Activated T-helper 2 cell treated with anti-CD3 and anti-CD28 coated beads, Interferon-gamma antibody, Interleukin-2, Interleukin-4, amounts not matched to agents 10 μg/mL and 5 μg/mL and 100 μg/mL, durations not matched to agents 14 hours and 24 hours and 36 hours (primary cell): ENCODE results near the gene PLBD2. TPM values are rescaled to one million over a fixed set of nuclear protein-coding genes. Genes with fewer than 3 reads are reported as not detected.

ENCODE experiments used
- DNase-seq: peaks from one replicate; pipeline ENCODE4 v3.0.0; 2021; ENCODE audit warnings: low spot score
- H3K27ac Mint-ChIP-seq: one replicate; pipeline ENCODE4 v1.8.0; 2021; ENCODE audit warnings: mixed read lengths
- H3K27me3 Mint-ChIP-seq: one replicate; pipeline ENCODE4 v1.8.0; 2021; ENCODE audit warnings: low read depth, mixed read lengths
- H3K36me3 Mint-ChIP-seq: one replicate; pipeline ENCODE4 v1.8.0; 2021; ENCODE audit warnings: low read depth, mixed read lengths
- H3K4me1 Mint-ChIP-seq: one replicate; pipeline ENCODE4 v1.8.0; 2021; ENCODE audit warnings: low read depth, mixed read lengths
- H3K4me3 Mint-ChIP-seq: one replicate; pipeline ENCODE4 v1.8.0; 2021; ENCODE audit warnings: low read depth, mild to moderate bottlenecking, moderate library complexity, mixed read lengths
- H3K9me3 Mint-ChIP-seq: one replicate; pipeline ENCODE4 v1.8.0; 2021; ENCODE audit warnings: mixed read lengths
- intact Hi-C: fragments of 100-400 bp; cut with micrococcal nuclease; formaldehyde crosslinking; loops from one replicate; pipeline ENCODE4 v1.15.1; 2023
- total RNA-seq: library from RNA; stranded (reverse); gene quantifications from 2 replicates; pipeline ENCODE4 v1.2.3, GENCODE V29; 2022

PLBD2 gene
- total RNA-seq, 1 donor from 2014 or later = 18.6 TPM

DNA sequence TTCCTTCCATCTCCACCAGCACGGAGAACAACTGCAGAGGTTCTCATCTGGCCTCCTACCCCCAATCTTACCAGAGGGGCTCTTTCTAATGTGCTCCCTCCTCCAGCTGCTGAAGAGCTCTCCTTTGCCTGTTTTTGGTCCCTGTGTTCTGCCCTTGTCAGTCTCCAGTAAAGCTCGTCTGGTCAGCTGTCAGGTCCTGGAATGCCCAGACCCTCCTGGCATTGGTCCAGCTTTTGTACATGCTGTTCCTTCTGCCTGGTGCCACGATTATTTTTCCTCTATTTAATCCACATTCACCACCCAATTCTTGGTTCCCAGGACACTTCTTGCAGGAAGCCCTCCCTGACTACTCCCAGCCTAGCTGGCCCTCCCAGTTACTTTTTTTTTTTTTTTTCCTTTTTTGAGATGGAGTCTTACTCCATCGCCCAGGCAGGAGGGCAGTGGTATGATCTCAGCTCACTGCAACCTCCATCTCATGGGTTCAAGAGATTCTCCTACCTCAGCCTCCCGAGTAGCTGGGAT lies 30.0 kb upstream of the PLBD2 start:
- intact Hi-C loops = no loop called here
- Mint-ChIP-seq H3K27me3 (no peaks in the 10 kb centered on the region), H3K4me3 (no peak overlapping the region), H3K27ac (no peak overlapping the region), H3K4me1 (peaks cover 14% of the 10 kb centered on the region), H3K36me3 (peaks cover 44% of the 10 kb centered on the region), H3K9me3 (no peaks in the 10 kb centered on the region)
- DNase-seq = no peak

GRCh38 chr12:113329022-113329790 lies 29.2 kb upstream of the PLBD2 start:
- Mint-ChIP-seq H3K9me3 (no peaks in the 10 kb centered on the region), H3K36me3 (peaks cover 41% of the 10 kb centered on the region), H3K4me1 (peaks cover 16% of the 10 kb centered on the region), H3K27me3 (no peaks in the 10 kb centered on the region), H3K4me3 (no peak overlapping the region), H3K27ac (no peak overlapping the region)
- DNase-seq = no peak
- intact Hi-C loops = no loop called here

DNA sequence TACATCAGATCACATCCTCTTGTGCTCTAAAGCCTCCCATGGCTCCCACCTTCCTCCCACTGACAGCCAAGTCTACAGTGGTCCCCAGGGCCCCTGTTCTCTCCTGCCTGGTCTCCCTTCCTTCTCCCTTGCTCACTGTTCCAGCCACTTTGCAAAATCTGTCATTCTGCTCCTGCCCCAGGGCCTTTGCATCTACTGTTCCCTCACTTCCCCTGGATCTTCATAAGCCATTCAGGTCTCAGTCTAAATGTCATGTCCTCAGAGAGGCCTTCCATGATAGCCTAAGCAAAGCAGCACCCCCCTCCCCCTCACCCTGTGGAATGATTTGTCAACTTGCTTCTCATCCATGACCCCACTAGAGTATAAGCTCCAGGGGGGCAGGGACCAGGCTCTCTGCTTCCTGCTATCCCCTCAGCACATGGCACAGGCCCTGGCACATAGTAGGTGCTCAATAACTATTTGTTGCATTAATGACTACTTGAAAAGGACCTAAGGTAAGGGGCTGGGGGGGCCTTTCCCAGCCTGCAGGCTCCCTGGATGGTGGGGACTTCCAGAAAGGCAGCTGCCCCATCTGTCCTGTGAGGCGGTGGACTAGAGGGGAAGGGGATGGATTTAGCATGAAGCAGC lies 28.5 kb upstream of the PLBD2 start:
- DNase-seq = no peak
- peaks cover 19% of the 10 kb centered on the region for H3K4me1 Mint-ChIP-seq
- no peak overlapping the region for H3K27ac Mint-ChIP-seq
- no peaks in the 10 kb centered on the region for H3K27me3 Mint-ChIP-seq
- H3K36me3 Mint-ChIP-seq = peaks cover 41% of the 10 kb centered on the region
- no peak overlapping the region for H3K4me3 Mint-ChIP-seq
- intact Hi-C loops = loop anchor here (10.0 kb wide), 1 partner anchor 635 kb away; the partner anchor contains the start of gene RBM19
- H3K9me3 Mint-ChIP-seq = no peaks in the 10 kb centered on the region

- intact Hi-C loops = loop anchor here (10.0 kb wide), 1 partner anchor 634 kb away; the partner anchor contains the start of gene RBM19
Observed at GRCh38 chr12:113330505-113330904, 27.9 kb upstream of the PLBD2 start.

GRCh38 chr12:113332688-113333417 lies 25.5 kb upstream of the PLBD2 start:
- Mint-ChIP-seq H3K9me3 (no peaks in the 10 kb centered on the region), H3K27ac (no peak overlapping the region), H3K27me3 (peaks cover 2% of the 10 kb centered on the region), H3K4me3 (peak overlapping the region; percentile 8), H3K4me1 (peaks cover 21% of the 10 kb centered on the region), H3K36me3 (peaks cover 36% of the 10 kb centered on the region)
- DNase-seq = no peak
- intact Hi-C loops = loop anchor here (10.0 kb wide), 1 partner anchor 632 kb away; the partner anchor contains the start of gene RBM19

More at GRCh38 chr12:113330505-113330904, 27.9 kb upstream of the PLBD2 start:
- Mint-ChIP-seq H3K4me3 (no peak overlapping the region), H3K36me3 (peaks cover 41% of the 10 kb centered on the region), H3K27me3 (no peaks in the 10 kb centered on the region), H3K4me1 (peaks cover 21% of the 10 kb centered on the region), H3K9me3 (no peaks in the 10 kb centered on the region), H3K27ac (no peak overlapping the region)
- no peak for DNase-seq

DNA sequence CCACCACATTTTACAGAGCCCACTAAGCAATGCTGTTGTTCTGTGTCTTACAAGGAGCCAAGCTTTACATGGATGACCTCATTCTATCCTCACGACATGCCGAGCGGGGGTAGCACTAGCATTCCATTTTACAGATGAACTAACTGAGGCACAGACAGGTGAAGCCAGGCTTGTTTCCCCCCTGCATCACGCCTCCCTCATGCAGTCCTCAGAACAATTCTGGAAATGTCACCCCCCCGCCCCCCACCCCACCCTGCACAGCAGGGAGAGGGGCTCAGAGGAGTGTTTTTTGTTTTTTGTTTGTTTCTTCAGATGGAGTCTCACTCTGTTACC lies 25.0 kb upstream of the PLBD2 start:
- H3K27me3 Mint-ChIP-seq = peaks cover 2% of the 10 kb centered on the region
- intact Hi-C loops = loop anchor here (10.0 kb wide), 1 partner anchor 631 kb away; the partner anchor contains the start of gene RBM19
- DNase-seq = no peak
- H3K4me1 Mint-ChIP-seq = peaks cover 19% of the 10 kb centered on the region
- H3K9me3 Mint-ChIP-seq = no peaks in the 10 kb centered on the region
- peak overlapping the region; percentile 88 for H3K4me3 Mint-ChIP-seq
- peaks cover 34% of the 10 kb centered on the region for H3K36me3 Mint-ChIP-seq
- no peak overlapping the region for H3K27ac Mint-ChIP-seq

- peaks cover 18% of the 10 kb centered on the region for H3K4me1 Mint-ChIP-seq
- no peak for DNase-seq
- H3K9me3 Mint-ChIP-seq = no peaks in the 10 kb centered on the region
- peaks cover 2% of the 10 kb centered on the region for H3K27me3 Mint-ChIP-seq
- intact Hi-C loops = loop anchor here (2.0 to 10.0 kb wide), 2 partner anchors 113 to 631 kb away; partner anchors contain the start of genes RBM19 and TPCN1
- H3K36me3 Mint-ChIP-seq = peaks cover 28% of the 10 kb centered on the region
- H3K27ac Mint-ChIP-seq = peak overlapping the region; percentile 4
- peak overlapping the region; percentile 88 for H3K4me3 Mint-ChIP-seq
Observed at GRCh38 chr12:113333877-113334785, 24.3 kb upstream of the PLBD2 start.

DNA sequence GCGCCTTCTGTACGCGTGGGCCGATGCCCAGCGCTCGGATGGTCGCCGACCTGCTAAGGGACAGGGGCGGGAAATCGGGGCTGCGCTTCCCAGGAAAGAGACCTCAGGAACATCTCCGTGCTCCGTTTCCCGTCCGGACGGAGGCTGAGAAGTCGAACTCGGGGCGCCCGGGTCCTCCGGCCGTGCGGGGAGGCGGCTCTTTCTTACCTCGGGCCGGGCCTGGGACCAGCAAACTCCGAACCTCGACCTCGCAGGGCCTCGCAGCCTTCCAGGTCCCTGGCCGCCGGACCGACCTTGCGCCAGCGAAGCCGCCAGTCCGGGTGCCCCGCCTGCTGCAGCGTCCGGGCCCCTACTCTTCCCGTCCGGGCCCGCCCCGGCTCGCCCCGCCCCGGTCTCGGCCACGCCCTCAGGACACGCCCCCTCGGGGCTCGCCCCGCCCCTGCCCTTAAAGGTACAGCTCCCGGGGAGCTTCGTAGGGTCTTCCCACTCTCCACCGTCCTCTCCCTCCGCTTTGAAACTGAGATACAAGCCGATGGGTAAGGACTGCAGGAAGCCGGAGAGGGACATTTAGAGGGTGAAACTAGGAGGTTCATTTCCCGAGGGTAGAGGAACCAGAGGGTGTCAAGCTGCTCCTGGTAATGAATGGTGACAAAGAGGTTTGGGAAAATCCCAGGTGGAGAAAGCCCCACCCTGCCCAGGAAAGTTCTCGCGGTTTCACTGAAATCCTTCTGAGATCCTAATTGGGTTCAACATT lies 23.4 kb upstream of the PLBD2 start, which contains the start of gene SLC8B1:
SLC8B1 (minus strand) TSS at position 324 of the 754 bp plus-strand sequence. CDS start 2,231 bp downstream, outside the sequence.
- Mint-ChIP-seq H3K4me3 (peak within 1 kb of the TSS; percentile 88), H3K27ac (peak within 1 kb of the TSS; percentile 4), H3K27me3 (peaks cover 2% of the 10 kb centered on the region), H3K9me3 (no peaks in the 10 kb centered on the region), H3K36me3 (peaks cover 22% of the 10 kb centered on the region), H3K4me1 (peaks cover 15% of the 10 kb centered on the region)
- intact Hi-C loops = loop anchor here (1.0 to 10.0 kb wide), 3 partner anchors 23 to 630 kb away; partner anchors contain the start of genes PLBD2, RBM19 and TPCN1
- peak; percentile 77 for DNase-seq

DNA sequence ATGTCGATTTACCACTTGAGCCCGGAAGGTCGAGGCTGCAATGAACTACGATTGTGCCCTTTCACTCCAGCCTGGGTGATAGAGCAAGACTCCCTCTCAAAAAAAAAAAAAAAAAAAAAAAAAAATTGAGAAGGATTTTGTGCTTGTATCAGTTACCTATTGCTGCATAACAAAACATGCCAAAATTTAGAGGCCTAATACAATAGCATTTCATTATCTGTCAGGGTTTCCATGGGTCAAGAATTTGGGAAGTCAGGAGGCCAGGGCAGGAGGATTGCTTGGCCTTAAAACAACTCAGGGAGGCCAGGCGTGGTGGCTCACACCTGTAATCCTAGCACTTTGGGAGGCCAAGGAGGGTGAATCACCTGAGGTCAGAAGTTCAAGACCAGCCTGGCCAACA lies 18.8 kb upstream of the PLBD2 start:
- H3K4me1 Mint-ChIP-seq = peaks cover 2% of the 10 kb centered on the region
- intact Hi-C loops = loop anchor here (10.0 kb wide), 1 partner anchor 625 kb away; the partner anchor contains the start of gene RBM19
- no peaks in the 10 kb centered on the region for H3K36me3 Mint-ChIP-seq
- H3K27ac Mint-ChIP-seq = no peak overlapping the region
- H3K27me3 Mint-ChIP-seq = peaks cover 12% of the 10 kb centered on the region
- no peaks in the 10 kb centered on the region for H3K9me3 Mint-ChIP-seq
- no peak for DNase-seq
- no peak overlapping the region for H3K4me3 Mint-ChIP-seq

DNA sequence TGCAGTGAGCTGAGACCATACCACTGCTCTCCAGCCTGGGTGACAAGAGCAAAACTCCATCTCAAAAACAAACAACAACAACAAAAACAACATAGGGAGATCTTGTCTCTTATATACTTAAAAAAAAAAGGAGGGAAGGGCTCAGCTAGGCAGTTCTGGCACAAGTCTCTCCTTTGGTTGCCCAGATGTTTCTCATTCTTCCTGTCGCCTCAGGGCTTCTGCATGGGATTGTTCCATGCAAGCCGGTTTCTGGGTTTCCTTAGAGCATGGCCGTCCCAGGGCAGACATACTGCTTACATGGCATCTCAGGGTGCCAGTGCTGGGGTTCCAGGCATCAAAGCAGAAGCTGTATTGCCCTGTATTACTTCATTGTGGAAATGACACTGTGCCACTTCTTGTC lies 18.3 kb upstream of the PLBD2 start:
- no peak overlapping the region for H3K27ac Mint-ChIP-seq
- intact Hi-C loops = no loop called here
- H3K4me1 Mint-ChIP-seq = peaks cover 2% of the 10 kb centered on the region
- DNase-seq = no peak
- H3K36me3 Mint-ChIP-seq = no peaks in the 10 kb centered on the region
- H3K9me3 Mint-ChIP-seq = no peaks in the 10 kb centered on the region
- H3K27me3 Mint-ChIP-seq = peaks cover 12% of the 10 kb centered on the region
- H3K4me3 Mint-ChIP-seq = no peak overlapping the region

DNA sequence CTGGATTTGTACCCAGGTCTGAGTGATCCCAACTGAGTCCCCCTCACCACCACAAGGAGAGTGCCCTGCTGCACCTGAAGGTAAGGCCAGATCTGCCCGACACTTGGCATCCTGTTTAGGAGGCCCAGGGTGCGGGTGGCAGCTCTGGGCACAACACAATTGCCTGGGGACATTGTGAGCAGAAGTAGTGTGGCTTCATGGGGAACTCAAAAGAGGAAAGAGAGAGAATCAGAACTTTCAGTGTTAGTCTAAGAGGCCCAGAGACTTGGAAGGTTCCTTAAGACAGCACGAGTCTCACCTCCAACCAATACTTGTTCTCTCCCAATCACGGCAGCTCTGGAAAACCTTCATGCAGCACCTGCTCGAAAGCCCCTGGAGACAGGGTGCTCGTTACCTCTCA lies 16.9 kb upstream of the PLBD2 start:
- Mint-ChIP-seq H3K4me1 (no peaks in the 10 kb centered on the region), H3K9me3 (no peaks in the 10 kb centered on the region), H3K36me3 (no peaks in the 10 kb centered on the region), H3K27ac (no peak overlapping the region), H3K4me3 (no peak overlapping the region), H3K27me3 (peaks cover 12% of the 10 kb centered on the region)
- intact Hi-C loops = no loop called here
- no peak for DNase-seq
